GM12891 (cell line): ENCODE measurements around the gene KCND1.
"Not testable (repeated sequence)": the region's sequence is repeated elsewhere in the genome, so short reads cannot be mapped to it uniquely, and the experiment has no call there.

ENCODE experiments used
- DNase-seq: peaks from one replicate; pipeline ENCODE4 v3.0.0; 2011; ENCODE audit warnings: low spot score; ENCODE audit not compliant: insufficient read length
- FAIRE-seq: peaks from 2 replicates; lab custom pipeline; 2011; peaks lifted over from hg19 to GRCh38; lab: Jason Lieb, UNC
- PAX5 ChIP-seq: IDR thresholded peaks from 2 replicates; pipeline ENCODE4 v1.6.1; 2011; ENCODE audit warnings: low read length, moderate library complexity, mild to moderate bottlenecking; ENCODE audit not compliant: insufficient read depth, severe bottlenecking
- POLR2A ChIP-seq: IDR thresholded peaks from 2 replicates; pipeline ENCODE4 v1.6.1; 2011; ENCODE audit warnings: low read depth, low read length, control low read depth
- POLR2AphosphoS5 ChIP-seq: IDR thresholded peaks from 2 replicates; pipeline ENCODE4 v1.6.1; 2011; ENCODE audit warnings: low read depth, low read length, control low read depth
- POU2F2 ChIP-seq: IDR thresholded peaks from 2 replicates; pipeline ENCODE4 v1.6.1; 2011; ENCODE audit warnings: low read depth, mild to moderate bottlenecking, control low read depth, low read length, moderate library complexity
- SPI1 ChIP-seq: IDR thresholded peaks from 2 replicates; pipeline ENCODE4 v1.6.1; 2011; ENCODE audit warnings: low read depth, low read length, control low read depth
- TAF1 ChIP-seq: IDR thresholded peaks from 2 replicates; pipeline ENCODE4 v1.6.1; 2011; ENCODE audit warnings: low read depth, low read length, control low read depth

KCND1 gene

DNA sequence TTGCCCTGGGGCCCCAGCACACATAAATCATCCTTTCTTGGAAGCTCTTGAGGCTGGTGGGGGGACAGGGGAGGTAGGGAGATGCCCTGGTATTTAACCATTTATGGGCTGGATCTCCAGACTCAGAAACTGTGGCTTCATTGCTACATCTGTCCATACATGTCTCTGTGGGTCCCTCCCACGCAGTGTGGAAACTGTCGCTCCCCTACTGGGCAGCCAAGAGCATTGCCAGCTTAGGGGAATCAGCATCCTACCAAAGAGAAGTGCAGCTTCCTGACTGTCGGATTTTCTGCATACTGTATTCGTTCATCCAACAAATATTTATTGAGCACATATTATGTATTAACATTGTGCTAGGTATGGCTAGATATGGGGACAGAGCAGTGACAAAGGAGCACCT lies 26.7 kb upstream of the KCND1 start:
- TF ChIP-seq POLR2AphosphoS5 = no peak
- DNase-seq (no peak), FAIRE-seq (no peak)

DNA sequence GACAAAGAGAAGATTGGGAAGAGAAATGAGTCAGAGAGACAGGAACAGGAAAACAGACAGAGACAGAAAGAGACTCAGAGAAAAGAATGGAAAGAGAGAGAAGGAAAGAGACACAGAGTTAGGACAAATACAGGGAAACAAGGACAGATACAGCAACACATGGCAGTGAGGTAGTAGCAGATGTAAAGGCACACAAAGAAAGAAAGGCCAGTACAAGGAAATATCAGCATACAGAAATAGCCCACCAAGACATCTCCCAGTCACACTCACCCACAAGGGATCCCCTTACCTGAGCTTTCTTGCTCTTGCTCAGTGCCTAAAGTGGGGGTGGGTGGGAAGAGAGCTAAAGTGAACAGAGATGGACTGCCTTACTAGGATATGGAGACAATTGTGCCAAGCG lies 26.2 kb upstream of the KCND1 start:
- DNase-seq = no peak
- TF ChIP-seq TAF1 = no peak
- TF ChIP-seq POLR2A = no peak
- no peak for TF ChIP-seq POU2F2
- TF ChIP-seq SPI1 = no peak
- TF ChIP-seq POLR2AphosphoS5 = no peak
- TF ChIP-seq PAX5 = no peak
- peak; percentile 5 for FAIRE-seq

DNA sequence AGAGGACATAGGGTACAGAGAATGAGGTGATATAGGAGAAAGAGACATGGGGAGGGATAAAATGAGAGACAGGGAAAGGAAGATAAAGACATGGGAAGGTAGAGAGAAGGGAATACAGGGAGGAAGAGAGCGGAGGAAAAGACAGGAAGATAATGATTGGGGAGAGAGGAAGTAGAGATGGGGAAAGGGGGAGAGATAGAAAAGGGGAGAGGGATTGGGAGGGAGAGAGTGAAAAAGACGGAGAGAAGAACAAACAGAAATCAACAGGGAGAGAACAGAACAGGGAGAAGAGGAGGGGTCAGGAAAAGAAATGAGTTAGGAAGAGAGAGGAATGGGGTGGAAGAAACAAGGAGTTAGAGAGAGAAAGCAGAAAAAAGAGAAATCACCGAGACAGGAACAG lies 25.8 kb upstream of the KCND1 start:
- FAIRE-seq (no peak), DNase-seq (no peak)
- no peak for TF ChIP-seq POU2F2
- no peak for TF ChIP-seq PAX5
- TF ChIP-seq TAF1 = no peak
- no peak for TF ChIP-seq POLR2A

DNA sequence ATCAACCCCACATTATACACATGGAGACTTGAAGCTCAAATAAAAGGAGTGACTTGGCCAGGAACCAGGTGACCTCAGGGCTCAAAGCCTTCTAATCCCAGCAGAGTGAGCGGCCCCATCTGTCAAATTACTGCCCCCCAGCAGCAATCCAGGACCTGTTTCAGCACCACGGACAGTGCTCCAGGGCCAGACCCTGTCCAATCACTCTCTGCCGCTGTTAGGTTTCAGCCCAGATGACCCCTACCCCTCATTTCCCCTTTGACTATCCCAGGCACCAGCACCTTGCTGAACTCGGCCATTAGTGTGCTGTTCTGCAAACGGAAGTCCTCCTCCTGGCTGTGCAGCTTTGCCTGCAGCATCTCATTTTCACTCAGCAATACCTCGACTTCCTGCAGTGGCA lies 25.3 kb upstream of the KCND1 start:
- no peak for TF ChIP-seq SPI1

DNA sequence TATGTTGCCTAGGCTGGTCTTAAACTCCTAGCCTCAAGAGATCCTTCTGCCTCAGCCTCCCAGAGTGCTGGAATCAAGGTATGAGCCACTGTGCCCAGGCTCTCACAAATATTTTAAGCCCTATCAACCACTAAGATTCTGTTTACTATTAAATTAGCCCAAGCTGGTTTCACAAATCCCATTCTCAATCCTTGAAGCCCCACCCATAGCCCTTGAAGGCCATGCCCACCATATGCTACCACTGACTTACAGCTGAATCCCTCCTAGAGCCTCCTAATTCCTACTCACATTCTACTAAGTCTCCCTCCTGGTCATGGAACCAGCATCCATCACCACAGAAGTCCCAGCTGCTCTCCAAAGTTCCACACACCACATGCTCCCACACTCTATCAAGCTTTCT lies 20.7 kb upstream of the KCND1 start:
- TF ChIP-seq TAF1 = no peak
- TF ChIP-seq SPI1 = no peak
- TF ChIP-seq PAX5 = no peak
- no peak for TF ChIP-seq POLR2AphosphoS5
- FAIRE-seq (no peak), DNase-seq (no peak)

More for the DNA sequence above, 25.3 kb upstream of the KCND1 start:
- DNase-seq = no peak
- no peak for FAIRE-seq

DNA sequence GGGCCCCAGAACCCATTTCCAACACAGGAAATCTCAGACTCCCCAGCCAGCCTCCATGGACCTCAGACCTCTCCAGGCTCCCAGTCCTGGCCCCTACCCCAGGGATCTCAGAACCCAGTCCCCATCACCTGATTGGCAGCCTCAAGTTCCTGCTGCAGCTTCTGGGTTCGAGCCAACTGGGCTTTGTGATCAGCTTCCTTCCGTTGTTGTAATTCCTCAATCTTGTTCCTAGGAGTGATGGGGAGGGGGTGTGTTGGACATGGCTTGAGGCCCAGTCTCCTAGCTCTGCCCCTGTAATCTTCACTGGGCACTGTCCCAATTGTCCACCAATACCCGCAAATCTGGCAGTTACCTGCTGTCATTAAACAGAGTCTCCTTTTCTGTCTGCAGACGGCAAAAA lies 17.8 kb upstream of the KCND1 start:
- TF ChIP-seq POU2F2 (no peak), SPI1 (no peak), TAF1 (no peak), POLR2AphosphoS5 (no peak), PAX5 (no peak), POLR2A (no peak)
- FAIRE-seq = no peak
- DNase-seq = no peak

DNA sequence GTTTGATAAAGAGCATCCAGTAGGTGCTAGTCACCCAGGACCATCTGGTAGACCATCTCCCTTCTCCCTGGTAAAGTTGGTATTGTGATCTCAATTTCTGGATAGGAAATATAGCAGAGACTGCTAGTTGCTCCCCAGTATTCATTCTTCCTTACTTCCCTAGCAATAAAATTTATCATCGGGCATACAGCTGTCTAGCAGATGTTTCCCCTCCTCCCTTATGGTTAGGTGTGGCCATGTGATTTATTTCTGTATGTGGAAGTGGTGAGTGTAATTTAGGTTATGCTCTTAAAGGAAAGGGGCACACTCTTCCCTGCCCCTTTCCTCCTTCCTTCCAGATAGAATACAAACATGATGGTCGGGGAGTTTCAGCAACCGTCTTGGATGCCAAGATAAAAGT lies 12.3 kb upstream of the KCND1 start:
- no peak for TF ChIP-seq POLR2A
- no peak for TF ChIP-seq TAF1
- no peak for TF ChIP-seq PAX5
- TF ChIP-seq SPI1 = no peak
- no peak for TF ChIP-seq POU2F2
- no peak for TF ChIP-seq POLR2AphosphoS5
- FAIRE-seq = peak; percentile 75
- no peak for DNase-seq

DNA sequence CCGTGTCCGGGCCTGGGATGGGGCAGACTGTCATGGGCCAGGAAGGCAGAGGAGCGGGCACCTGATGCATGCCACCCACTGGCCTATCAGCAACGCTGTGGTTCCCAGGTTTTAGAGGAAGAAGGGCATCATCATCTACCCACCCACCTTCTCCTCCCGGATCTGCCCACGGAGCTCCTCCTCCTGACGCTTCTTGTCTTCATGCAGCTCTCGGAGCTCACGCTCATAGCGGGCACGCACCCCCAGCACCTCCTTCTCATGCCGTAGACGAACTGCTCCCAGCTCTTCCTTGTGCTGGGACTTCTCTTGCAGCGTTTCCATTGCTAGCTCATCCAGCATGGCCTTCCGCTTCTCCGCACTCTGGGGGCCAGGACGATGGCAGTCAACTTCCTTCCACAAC lies 11.4 kb upstream of the KCND1 start:
- TF ChIP-seq PAX5 (no peak), TAF1 (no peak), POU2F2 (no peak), POLR2A (no peak)
- DNase-seq (no peak), FAIRE-seq (no peak)

DNA sequence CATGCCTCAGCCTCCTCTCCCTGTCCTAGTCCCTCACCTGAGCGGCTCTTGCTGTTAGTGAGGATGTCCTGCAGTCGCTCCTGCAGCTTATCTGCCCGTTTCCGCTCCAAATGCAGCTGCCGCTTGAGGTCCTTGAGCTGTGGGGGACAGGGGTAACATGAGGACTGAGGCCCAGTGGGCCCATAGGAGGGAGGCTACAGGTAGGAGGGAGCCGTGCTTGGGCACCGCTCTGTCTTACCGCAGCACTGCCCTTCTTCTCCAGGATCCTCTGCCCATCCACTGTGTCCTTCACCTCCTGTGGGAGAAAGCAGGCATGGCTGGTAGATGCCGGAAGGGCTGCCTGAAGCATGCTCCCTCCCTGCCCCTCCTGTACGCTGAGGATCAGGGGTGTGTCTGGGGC lies 9.5 kb upstream of the KCND1 start:
- FAIRE-seq (no peak), DNase-seq (no peak)
- TF ChIP-seq PAX5 (no peak), SPI1 (no peak)

DNA sequence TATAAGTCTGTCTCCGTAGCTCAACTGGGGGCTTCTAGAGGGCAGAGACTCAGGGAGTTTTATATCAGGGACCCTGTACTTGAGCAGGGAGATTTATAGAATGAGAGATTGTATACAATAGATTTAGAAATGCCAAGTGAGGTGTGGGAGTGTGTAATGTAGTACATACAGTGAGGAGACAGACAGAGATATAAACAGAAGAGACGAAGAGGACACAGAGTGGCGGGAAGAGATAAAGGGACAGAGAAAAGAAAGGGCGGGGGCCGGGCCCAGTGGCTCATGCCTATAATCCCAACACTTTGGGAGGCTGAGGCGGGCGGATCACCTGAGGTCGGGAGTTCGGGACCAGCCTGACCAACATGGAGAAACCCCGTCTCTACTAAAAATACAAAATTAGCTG lies 8.7 kb upstream of the KCND1 start:
- not testable (repeated sequence) for FAIRE-seq, DNase-seq

DNA sequence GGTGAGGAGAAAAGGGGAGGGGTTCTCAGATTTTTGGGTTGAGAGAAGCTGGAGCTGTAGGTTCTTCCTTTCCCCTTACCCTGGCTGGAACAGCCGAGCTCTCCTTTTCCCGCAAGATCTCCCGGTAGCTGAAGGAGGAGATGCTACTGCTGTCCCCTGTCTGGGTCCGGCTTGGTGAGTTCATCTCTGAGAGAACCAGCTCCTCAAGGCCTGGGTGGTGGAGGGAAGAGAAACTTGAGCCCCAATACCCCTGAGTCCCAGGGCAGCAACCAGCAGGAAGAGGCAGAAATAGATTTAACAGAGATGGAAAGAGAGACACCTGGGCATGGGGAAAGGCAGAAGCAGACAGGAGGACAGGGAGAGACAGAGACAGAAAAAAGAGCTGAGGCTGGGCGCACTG lies 6.6 kb upstream of the KCND1 start:
- TF ChIP-seq PAX5 (no peak), POLR2A (no peak), POU2F2 (no peak), SPI1 (no peak), TAF1 (no peak), POLR2AphosphoS5 (no peak)
- no peak for FAIRE-seq
- DNase-seq = no peak

DNA sequence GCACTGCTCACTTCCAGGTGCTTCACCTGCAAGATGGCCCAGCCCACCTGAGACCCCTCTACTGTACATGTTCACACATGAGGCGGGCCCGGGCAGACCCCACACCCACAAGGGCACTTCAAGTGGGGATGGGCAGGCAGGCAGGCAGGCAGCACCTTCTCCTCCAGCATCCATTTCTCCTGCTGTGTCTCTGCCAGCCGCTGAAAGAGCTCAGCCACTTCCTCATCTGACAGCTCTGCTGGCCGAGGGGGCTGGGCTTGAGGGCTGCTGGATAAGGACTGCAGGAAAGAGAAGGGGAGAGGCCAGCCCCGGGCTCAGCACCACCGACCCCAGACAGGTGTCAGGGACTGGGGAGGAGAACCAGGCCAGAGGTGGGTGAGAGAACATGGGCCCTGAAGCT lies 4.4 kb upstream of the KCND1 start:
- DNase-seq (no peak), FAIRE-seq (no peak)
- no peak for TF ChIP-seq PAX5
- TF ChIP-seq POLR2AphosphoS5 = no peak
- TF ChIP-seq POU2F2 = no peak
- TF ChIP-seq POLR2A = no peak
- TF ChIP-seq TAF1 = no peak
- TF ChIP-seq SPI1 = no peak
